GM19043 (cell line): ENCODE results near the gene DOCK4.
"Not testable (repeated sequence)": the region's sequence is repeated elsewhere in the genome, so short reads cannot be mapped to it uniquely, and the experiment has no call there.

Source experiments
- ATAC-seq: cut with Tn5 transposase; IDR thresholded peaks from one replicate; pipeline ENCODE4 v1.9.1; 2021; ENCODE audit warnings: low read depth; ENCODE audit not compliant: unreplicated experiment

Gene DOCK4

GRCh38 chr7:111920329-111920728 is 285.9 kb downstream of the DOCK4 start:
- no peak for ATAC-seq

GRCh38 chr7:111919631-111920179 is 286.5 kb downstream of the DOCK4 start:
- no peak for ATAC-seq

- no peak for ATAC-seq
Observed at GRCh38 chr7:111919164-111919563, 287.0 kb downstream of the DOCK4 start.

GRCh38 chr7:111918461-111918860 is 287.7 kb downstream of the DOCK4 start:
- ATAC-seq: no peak

- ATAC-seq: not testable (repeated sequence)
Observed at GRCh38 chr7:111917404-111917803, 288.8 kb downstream of the DOCK4 start.

- no peak for ATAC-seq
Observed at GRCh38 chr7:111914291-111914690, 291.9 kb downstream of the DOCK4 start.

- no peak for ATAC-seq
Observed at GRCh38 chr7:111911166-111911961, 294.8 kb downstream of the DOCK4 start.

- ATAC-seq: no peak
Observed at GRCh38 chr7:111910656-111911055, 295.5 kb downstream of the DOCK4 start.

GRCh38 chr7:111908673-111909072 is 297.5 kb downstream of the DOCK4 start:
- ATAC-seq: not testable (repeated sequence)

- ATAC-seq: no peak
Observed at GRCh38 chr7:111903797-111904196, 302.4 kb downstream of the DOCK4 start.

- no peak for ATAC-seq
Observed at GRCh38 chr7:111903016-111903415, 303.2 kb downstream of the DOCK4 start.

- ATAC-seq: no peak
Observed at GRCh38 chr7:111900283-111900682, 305.9 kb downstream of the DOCK4 start.

GRCh38 chr7:111895049-111895448 is 311.1 kb downstream of the DOCK4 start:
- no peak for ATAC-seq

- no peak for ATAC-seq
Observed at GRCh38 chr7:111894518-111894917, 311.7 kb downstream of the DOCK4 start.

GRCh38 chr7:111893190-111893589 is 313.0 kb downstream of the DOCK4 start:
- no peak for ATAC-seq

- no peak for ATAC-seq
Observed at GRCh38 chr7:111892588-111892987, 313.6 kb downstream of the DOCK4 start.

- ATAC-seq: no peak
Observed at GRCh38 chr7:111887734-111888133, 318.5 kb downstream of the DOCK4 start.

GRCh38 chr7:111886233-111886632 is 320.0 kb downstream of the DOCK4 start:
- no peak for ATAC-seq

- ATAC-seq: no peak
Observed at GRCh38 chr7:111883241-111883640, 323.0 kb downstream of the DOCK4 start.

GRCh38 chr7:111878785-111879184 is 327.4 kb downstream of the DOCK4 start:
- no peak for ATAC-seq

GRCh38 chr7:111877931-111878330 is 328.3 kb downstream of the DOCK4 start:
- ATAC-seq: no peak

GRCh38 chr7:111873963-111874690 is 332.1 kb downstream of the DOCK4 start:
- no peak for ATAC-seq
